Jurkat, Clone E6-1 (cell line): ENCODE results near the gene MDFI.

Experiments
- DNase-seq: peaks from one replicate; pipeline ENCODE4 v3.0.0-alpha.2; 2011; ENCODE audit warnings: low read depth, low spot score
- H3K4me3 ChIP-seq: 2 replicates; pipeline ENCODE4 v1.5.1; 2011; ENCODE audit warnings: mild to moderate bottlenecking, low read length, control low read depth, moderate library complexity

MDFI gene

DNA sequence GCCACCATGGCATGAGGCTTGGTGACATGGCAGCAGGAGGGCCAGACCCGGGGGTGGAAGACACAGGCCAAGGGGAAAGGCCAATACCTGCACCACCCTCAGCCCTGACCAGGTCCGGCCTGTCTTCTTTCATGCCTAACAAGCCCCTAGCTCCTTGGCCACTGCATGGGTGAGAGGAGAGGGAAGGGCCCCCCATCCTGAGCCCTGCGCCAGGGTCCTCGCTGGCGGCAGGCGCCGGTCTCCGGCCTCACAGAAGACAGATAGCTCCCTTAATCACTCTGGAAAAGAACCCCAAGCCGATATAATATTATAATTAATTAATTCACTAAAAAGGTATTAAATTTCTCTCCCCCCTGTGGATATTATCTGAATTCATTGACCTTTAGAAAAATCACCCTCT, 41.4 kb downstream of the MDFI start:
- no peak overlapping the region for H3K4me3 ChIP-seq
- no peak for DNase-seq

GRCh38 chr6:41680182-41680965, 42.1 kb downstream of the MDFI start:
- H3K4me3 ChIP-seq, result no peak overlapping the region

GRCh38 chr6:41682056-41682477, 43.8 kb downstream of the MDFI start:
- no peak overlapping the region for H3K4me3 ChIP-seq
- DNase-seq, result peak; percentile 67

More at GRCh38 chr6:41680182-41680965, 42.1 kb downstream of the MDFI start:
- DNase-seq, result no peak

- DNase-seq, result no peak
- H3K4me3 ChIP-seq, result no peak overlapping the region
Observed at GRCh38 chr6:41682497-41683272, 44.4 kb downstream of the MDFI start.

DNA sequence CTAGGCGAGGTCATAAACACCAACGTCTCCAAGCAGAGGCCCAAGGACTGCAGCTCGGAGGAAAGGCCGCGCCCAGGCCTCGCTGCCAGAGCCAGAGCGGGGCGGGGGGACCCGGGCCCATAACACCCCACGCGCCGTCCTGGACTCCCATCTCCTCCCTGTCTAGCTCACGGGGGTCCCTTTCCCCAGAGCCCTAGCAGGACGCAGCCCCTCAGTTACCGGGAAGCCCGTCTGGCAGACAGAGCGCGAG, 44.9 kb downstream of the MDFI start:
- H3K4me3 ChIP-seq, result no peak overlapping the region
- DNase-seq, result no peak

- DNase-seq, result peak; percentile 48
- no peak overlapping the region for H3K4me3 ChIP-seq
Observed at GRCh38 chr6:41683523-41684310, 45.4 kb downstream of the MDFI start.

DNA sequence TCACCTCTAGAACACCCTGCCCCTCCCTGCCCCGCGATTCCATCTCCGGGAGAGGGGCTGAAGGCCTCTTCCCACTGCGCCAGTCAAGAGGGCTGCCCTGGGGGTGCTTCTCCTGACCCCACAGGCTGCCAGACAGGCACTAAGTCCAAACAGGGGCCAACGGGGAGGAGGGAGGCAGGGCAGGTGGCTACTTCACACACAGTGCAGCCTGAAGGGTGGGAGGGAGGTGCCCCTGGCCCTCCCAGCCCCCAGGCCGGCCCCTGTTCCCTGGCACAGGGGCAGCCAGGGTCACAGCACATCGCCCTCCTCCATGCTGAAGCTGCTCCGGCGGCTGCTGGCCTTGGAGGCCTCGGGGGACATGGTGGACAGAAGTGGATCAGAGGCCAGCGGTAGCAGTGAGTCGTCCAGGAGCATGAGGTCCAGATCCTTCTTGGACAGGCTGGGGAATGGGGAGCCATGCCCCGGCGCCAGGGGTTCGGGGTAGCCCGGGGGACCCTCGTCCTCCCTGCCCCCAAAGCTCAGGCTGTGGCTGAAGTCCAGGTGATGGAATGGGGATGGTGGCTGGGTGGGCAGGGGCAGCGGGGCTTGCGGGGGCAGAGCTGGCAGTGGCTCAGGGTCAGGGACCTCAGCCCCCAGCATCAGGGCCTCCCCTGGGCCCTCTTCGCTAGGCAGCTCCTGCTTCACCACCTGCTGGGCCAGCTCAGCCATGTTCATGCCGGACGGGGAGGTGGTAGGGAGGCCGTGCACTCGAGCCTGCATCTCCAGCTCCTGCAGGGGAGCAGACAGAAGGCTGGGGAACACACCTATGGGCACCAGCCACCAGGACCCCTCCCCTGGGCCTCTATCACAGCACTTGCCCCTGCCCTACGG, 46.3 kb downstream of the MDFI start:
- DNase-seq, result no peak
- no peak overlapping the region for H3K4me3 ChIP-seq

DNA sequence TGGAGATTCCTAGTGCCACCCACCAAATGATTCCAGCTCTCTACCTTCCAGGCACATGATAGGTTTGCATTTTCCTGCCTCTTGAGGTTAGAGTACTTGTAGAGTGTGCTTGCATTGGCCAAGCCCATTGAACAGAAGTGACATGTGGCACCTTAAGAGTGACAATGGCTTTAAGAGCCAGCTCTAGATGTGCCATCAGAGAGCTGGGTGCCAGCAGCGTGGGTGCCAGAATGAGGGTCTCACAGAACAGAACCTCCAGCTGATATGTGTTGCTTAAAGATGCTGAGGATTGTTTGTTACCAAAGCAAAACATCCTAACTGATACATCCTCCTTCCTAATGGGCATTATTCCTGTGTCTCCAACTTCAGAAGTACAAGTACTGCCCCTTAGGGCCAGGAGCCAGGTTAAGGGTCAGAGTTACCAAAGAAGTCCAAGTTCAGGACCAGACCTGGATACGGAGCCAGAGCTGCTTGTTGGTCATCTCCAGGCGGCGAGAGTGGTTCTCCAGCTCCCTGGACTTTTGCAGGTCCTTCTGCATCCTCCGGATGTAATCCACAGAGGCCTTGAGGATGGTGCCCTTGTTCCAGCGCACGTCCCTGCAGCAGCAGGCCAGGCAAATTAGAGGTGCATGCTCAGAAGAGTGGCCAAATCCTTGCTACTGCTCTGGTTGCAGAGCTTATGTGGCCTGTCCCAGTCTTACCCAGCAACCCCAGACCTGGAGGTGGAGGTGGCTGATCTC, 47.5 kb downstream of the MDFI start:
- no peak overlapping the region for H3K4me3 ChIP-seq
- no peak for DNase-seq

- no peak for DNase-seq
- no peak overlapping the region for H3K4me3 ChIP-seq
Observed at GRCh38 chr6:41687501-41688175, 49.4 kb downstream of the MDFI start.

- no peak for DNase-seq
Observed at GRCh38 chr6:41688256-41688965, 50.1 kb downstream of the MDFI start.

DNA sequence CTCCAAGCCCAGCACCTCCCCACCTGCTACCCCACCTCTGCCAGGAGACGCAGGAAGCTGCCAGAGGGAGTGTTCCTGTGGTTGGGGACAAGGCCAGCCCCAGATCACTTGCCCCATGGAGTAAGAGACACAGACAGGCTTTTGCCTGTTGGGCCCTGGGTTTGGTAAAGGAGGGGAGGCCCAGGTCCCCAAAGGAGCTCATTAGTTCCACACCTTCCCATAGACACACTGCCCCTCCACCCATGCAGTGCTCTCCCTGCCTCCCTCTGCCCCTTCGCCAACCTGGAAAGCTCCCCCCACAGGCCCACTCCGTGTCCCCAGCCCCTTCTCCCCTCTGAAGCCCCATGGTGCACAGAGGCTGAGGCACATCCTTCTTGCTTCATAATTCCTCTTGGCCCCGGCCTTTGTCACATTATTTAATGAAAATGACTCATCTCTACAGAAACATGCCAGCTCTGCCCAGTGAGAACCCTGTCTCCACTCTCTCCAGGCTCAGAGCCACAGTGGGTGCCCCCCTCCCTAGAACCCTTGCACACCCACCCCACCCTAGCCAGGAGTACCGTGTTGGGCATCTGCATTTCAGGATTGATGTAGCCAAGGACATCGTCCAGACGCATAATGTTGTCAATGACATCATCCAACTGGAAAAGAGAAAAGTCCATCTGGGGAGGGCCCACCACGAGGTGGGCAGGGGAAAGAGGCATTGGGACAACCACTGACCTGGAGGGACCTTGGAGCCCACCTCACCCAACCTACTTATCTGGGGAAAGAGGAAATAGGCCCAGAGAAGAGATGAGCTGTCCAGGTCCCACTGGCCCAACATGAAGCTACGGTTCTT, 51.1 kb downstream of the MDFI start:
- no peak overlapping the region for H3K4me3 ChIP-seq
- no peak for DNase-seq

More at GRCh38 chr6:41688256-41688965, 50.1 kb downstream of the MDFI start:
- H3K4me3 ChIP-seq, result no peak overlapping the region

DNA sequence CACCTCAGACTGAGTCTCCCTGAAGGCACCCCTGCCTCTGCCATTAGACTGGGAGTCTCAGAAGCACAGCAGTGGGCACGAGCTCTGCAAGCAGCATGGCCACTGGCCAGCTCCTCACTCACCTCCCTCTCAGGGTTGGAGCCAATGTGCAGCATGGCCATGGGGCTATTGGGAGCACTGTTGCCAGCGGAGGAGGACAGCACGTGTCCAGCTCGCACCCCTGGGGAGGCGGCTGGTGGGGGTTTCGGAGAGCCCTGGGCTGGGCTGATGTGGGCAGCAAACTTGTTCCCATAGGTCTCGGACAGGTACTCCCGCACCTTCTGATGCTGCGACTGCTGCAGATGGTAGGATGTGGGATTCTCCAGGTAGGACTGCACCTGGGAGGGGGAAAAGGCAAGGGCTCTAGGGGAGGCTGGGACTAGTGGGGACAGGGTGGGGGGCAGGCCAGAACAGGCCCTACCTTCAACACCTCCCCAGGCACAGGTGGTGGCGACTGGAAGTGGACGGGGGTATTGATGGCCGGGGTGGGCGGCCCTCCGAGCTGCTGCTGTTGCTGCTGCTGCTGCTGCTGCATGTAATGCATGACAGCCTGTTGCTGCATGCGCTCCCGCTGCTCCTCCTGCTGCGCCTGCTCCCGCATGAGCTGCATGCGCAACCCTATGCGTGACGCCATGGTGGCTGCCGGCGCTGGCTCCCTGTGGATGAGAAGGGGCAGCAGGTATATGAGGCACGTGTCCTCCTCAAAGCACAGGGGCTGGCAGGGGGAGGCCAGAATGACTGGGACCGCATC, 52.5 kb downstream of the MDFI start:
- no peak for DNase-seq
- H3K4me3 ChIP-seq, result no peak overlapping the region

- DNase-seq, result no peak
- H3K4me3 ChIP-seq, result no peak overlapping the region
Observed at GRCh38 chr6:41691426-41692079, 53.3 kb downstream of the MDFI start.

DNA sequence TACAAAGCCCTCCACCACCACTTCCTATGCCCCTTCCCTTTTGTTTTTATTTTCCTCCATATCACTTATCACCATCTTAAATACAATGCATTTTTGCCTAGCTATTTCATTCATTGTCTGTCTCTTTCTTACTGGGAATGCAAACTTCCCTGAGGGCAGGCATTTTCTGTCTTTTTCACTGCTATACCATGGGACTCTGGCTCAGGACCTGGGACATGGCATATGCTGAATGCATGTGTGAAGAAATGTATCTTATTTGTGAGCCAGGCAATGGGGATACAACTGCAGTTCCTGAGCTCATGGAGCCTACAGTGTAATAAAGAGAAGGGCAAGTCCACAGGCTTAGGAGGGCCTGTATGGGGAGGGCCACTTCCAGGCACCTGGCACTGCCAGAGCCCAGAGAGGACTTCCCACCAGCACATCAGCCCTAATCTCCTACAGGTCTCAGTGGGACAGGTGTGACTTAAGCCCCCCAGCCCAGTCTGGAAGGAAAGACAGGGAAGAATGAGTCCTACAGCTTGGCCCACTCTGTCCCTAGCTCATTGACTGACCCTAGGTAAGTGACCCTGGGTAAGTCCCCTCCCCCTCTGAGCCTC, 53.9 kb downstream of the MDFI start:
- no peak for DNase-seq
- H3K4me3 ChIP-seq, result no peak overlapping the region

DNA sequence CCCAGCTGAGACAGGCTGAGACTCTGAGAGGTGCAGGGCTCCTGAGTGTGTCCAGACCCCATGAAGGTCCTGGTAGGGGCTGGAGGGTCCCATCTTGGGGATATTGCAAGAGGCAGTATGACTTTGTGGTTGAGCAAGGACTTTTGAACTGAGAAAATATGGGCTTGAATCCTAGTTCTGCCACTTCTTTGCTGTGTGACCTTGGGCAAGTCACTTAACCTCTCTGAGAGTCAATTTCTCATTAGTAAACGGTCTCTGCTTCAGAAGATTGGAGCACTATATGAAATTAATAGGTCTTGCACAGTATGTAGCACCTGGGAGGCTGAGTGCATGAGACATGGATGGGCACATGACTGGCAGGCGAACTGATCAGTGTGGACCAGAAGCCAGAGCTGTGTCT, 54.5 kb downstream of the MDFI start:
- no peak for DNase-seq
- H3K4me3 ChIP-seq, result no peak overlapping the region
